ENCODE measurements around the gene COX10.

The COX10 gene

DNA sequence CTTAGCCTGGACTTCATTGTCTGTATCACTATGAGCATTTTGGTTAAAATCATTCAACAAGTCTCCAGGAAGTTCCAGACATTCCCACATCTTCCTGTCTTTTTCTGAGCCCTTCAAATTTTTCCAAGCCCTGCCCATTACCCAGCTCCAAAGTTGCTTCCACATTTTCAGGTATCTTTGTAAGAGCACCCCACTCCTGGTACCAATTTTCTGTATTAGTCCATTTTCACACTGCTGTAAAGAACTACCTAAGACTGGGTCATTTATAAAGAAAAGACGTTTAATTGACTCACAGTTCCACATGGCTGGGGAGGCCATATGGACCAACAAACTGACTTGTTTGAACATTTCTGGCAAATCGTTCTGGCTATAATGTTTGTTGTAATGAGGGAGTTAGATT is 100.0 kb downstream of the COX10 start:
- TF ChIP-seq, protein P1, sequence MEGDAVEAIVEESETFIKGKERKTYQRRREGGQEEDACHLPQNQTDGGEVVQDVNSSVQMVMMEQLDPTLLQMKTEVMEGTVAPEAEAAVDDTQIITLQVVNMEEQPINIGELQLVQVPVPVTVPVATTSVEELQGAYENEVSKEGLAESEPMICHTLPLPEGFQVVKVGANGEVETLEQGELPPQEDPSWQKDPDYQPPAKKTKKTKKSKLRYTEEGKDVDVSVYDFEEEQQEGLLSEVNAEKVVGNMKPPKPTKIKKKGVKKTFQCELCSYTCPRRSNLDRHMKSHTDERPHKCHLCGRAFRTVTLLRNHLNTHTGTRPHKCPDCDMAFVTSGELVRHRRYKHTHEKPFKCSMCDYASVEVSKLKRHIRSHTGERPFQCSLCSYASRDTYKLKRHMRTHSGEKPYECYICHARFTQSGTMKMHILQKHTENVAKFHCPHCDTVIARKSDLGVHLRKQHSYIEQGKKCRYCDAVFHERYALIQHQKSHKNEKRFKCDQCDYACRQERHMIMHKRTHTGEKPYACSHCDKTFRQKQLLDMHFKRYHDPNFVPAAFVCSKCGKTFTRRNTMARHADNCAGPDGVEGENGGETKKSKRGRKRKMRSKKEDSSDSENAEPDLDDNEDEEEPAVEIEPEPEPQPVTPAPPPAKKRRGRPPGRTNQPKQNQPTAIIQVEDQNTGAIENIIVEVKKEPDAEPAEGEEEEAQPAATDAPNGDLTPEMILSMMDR (IDR thresholded peaks at IDR 0.05) = no peak

DNA sequence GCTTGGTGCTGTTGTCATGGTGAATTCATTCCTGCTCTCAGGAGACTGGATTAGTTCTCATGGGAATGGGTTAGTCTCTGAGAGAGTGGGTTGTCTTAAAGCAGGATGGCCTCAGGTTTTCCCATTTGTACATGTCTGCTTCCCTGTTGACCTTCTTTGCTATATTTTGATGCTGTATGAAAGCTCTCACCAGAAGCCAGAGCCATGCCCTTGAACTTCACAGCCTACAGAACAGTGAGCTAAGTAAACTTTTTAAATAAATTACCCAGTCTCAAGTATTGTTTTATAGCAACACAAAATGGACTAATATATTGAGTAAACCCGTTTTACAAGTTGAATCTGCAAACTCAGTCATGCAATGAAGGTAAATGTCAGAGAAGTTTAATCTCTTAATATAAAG is 100.6 kb downstream of the COX10 start:
- TF ChIP-seq, protein P1 (IDR thresholded peaks at IDR 0.05) = no peak

DNA sequence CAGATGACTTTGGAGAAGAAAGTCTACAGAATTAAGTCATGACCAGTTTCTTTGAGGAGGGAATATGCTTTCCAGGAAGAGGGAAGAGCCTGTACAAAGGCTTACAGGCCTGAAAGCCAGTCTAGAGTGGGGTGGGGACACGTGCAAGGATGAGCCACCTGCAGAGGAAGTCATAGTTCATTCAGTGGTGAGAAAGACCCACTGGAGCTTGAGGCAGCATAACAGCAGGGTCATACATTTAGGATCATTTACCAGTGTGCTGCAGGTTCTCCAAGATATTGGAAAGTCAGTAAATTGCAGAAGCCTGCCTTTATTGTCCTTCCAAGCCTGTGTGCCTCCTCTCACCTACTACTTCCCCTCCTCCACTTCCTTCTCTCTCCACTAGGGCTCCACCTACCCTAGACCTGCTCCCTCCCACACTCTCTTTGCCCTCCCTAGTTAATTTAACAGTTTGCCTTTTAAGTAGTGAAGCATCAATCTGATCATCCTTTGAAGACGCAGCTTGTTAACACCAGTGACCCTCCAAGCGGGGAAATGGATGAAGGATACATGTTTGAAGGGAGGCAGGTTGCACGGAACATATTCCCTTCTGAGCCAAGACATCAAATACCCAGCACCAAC is 127.2 kb downstream of the COX10 start:
- TF ChIP-seq, protein P1 (IDR thresholded peaks at IDR 0.05) = no peak

DNA sequence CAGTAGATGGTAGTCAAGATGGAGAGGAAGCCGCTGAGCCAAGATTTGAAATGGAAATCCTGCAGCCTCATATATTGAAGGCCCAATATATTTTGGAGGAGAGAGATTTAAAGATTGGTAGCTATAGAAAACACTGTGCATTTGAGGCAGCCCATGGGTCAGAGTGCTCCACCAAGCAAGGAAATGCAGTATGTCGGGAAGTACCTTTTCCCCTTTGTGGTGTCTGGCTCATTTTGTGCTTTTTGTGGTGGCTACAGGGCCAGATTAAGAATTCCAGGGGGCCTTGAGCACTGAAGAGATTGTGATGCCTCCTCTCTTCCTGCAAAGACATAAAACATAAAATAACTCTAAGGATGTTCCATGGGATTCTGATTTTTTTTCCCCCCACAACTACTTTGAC is 127.8 kb downstream of the COX10 start:
- TF ChIP-seq, protein P1 (IDR thresholded peaks at IDR 0.05) = no peak

DNA sequence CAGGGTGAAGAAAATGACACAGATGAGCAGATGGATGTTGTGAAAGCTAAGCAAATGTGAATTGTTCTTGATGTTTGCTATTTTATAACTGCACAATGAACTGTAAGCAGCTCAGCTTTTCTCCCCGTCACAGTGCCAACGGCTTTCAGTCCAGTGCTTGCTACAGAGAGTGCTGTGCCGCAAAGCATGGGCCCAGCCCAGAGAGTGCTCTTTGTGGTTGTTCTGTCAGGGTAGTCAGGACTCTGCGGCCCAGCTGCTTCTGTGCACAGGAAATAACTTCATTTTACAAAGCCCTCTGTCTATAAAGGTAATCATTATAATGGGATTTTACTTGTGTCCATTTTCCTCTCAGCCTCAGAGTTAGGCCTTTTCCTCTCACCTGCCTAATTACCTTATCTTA is 128.3 kb downstream of the COX10 start:
- TF ChIP-seq, protein P1 (IDR thresholded peaks at IDR 0.05) = no peak

DNA sequence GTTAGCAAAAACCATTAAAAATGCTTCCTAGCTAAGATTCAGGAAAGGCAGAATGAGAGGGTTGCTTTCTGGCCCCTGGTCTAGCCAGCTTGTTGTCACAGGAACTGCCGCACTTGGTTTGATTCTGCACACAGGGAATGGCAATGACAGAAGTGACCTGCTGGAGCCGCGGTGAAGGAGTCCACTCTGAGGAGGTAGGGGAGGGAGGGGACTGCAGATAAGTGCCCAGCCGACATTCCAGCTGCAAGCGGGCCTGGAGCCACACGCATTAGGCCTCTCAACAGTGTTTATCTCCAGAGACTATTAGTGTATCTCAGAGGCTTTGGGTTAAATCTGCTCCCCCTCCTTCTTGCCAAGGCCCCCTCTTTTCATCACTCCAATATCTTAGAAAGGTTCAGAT is 128.7 kb downstream of the COX10 start:
- TF ChIP-seq, protein P1 (IDR thresholded peaks at IDR 0.05) = no peak

DNA sequence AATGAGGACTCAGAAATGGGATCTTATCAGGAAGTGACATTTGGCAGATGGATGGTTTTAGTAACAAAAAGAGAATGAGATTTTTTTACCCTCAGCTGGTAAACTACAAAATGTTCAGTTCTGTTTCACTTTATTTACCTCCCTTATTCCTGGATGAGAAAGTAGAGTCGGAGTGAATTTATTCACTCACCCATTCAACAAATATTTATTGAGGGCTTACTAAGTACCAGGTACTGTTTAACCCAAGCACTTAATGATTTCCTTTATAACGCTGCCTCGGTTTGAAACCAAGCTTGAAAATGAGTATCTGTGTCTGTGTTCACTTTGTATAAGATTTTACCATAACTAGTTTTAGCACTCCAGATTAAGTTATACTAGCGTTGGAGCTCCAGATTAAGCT is 129.3 kb downstream of the COX10 start:
- TF ChIP-seq, protein P1 (IDR thresholded peaks at IDR 0.05) = no peak

DNA sequence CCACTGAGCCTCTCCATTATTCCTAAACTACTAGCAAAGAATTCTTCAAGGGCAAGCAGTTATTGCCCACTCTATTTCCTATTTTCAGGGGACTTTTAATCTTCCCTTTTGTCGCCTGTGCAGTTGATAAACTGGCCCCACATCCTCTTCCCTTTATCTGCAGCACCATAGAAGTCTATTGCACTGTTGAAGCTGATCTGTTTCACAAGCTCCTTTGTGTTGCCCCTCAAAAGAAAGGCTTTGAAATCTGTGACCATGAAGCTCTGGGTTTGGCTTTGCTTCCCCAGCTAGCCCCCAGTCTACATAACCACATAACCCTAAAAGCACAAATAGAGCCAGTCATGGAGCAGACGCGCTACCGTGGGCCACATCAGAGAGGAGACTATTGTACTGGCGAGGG is 130.3 kb downstream of the COX10 start:
- TF ChIP-seq, protein P1 (IDR thresholded peaks at IDR 0.05) = no peak
